OCI-LY7 (cell line): ENCODE results near the gene PTPRM. TPM values are rescaled to one million over a fixed set of nuclear protein-coding genes. Genes with fewer than 3 reads are reported as not detected.

Experiments used
- BruUV-seq: library from RNA; stranded (reverse); fragments of 400-500 nt; replicated peaks from 2 replicates; lab custom pipeline; 2021; lab: Mats Ljungman, UMichigan
- CTCF ChIA-PET: fragments of 300-600 bp; sonication (Branson Sonifier 250); formaldehyde crosslinking; loops from one replicate; lab custom pipeline; 2022; ENCODE audit warnings: antibody characterized with exemption; ENCODE audit not compliant: unreplicated experiment; lab: Charles Lee
- POLR2A ChIA-PET: fragments of 300-600 bp; sonication (Branson Sonifier 250); formaldehyde crosslinking; loops from one replicate; lab custom pipeline; 2022; ENCODE audit warnings: antibody characterized with exemption; lab: Charles Lee
- DNase-seq: peaks from one replicate; pipeline ENCODE4 v3.0.0-alpha.2; 2015; ENCODE audit warnings: low spot score
- H2AFZ ChIP-seq: fragments of 200-600 bp; sonication (generic), shearing (Covaris generic); 2 replicates; pipeline ENCODE4 v1.6.1; 2014; ENCODE audit warnings: mild to moderate bottlenecking, antibody characterized with exemption, low read length, moderate library complexity
- H3K27ac ChIP-seq: fragments of 200-600 bp; sonication (generic); 2 replicates; pipeline ENCODE4 v1.5.1; 2014; ENCODE audit warnings: mixed run types, low read depth, mild to moderate bottlenecking, moderate library complexity, low read length, inconsistent platforms; ENCODE audit not compliant: poor library complexity, severe bottlenecking
- H3K36me3 ChIP-seq: fragments of 200-600 bp; sonication (generic); 2 replicates; pipeline ENCODE4 v1.6.1; 2014; ENCODE audit warnings: mild to moderate bottlenecking, antibody characterized with exemption, low read length, moderate library complexity, mixed read lengths; ENCODE audit not compliant: insufficient read depth
- H3K4me1 ChIP-seq: fragments of 200-600 bp; sonication (generic); 2 replicates; pipeline ENCODE4 v1.5.1; 2014; ENCODE audit warnings: mild to moderate bottlenecking, low read length; ENCODE audit not compliant: insufficient read depth, poor library complexity, severe bottlenecking
- H3K4me2 ChIP-seq: fragments of 200-600 bp; sonication (generic); 2 replicates; pipeline ENCODE4 v1.6.1; 2014; ENCODE audit warnings: mild to moderate bottlenecking, low read length
- H3K4me3 ChIP-seq: fragments of 200-600 bp; sonication (generic); 2 replicates; pipeline ENCODE4 v1.5.1; 2014; ENCODE audit warnings: mild to moderate bottlenecking, low read depth, low read length; ENCODE audit not compliant: poor library complexity, severe bottlenecking
- H3K79me2 ChIP-seq: fragments of 200-600 bp; sonication (generic); 2 replicates; pipeline ENCODE4 v1.6.1; 2016; ENCODE audit warnings: low read depth, mild to moderate bottlenecking, low read length, moderate library complexity, mixed read lengths; ENCODE audit not compliant: insufficient read depth
- H3K9me2 ChIP-seq: fragments of 200-600 bp; sonication (generic); 2 replicates; pipeline ENCODE4 v1.6.1; 2016; ENCODE audit warnings: mild to moderate bottlenecking, low read length, mixed read lengths; ENCODE audit not compliant: insufficient read depth
- H3K9me3 ChIP-seq: fragments of 200-600 bp; sonication (generic); 2 replicates; pipeline ENCODE4 v1.6.1; 2014; ENCODE audit warnings: mild to moderate bottlenecking, mixed run types, low read length, mixed read lengths
- H4K20me1 ChIP-seq: fragments of 200-600 bp; sonication (generic); 2 replicates; pipeline ENCODE4 v1.6.1; 2014; ENCODE audit warnings: mild to moderate bottlenecking, antibody characterized with exemption, low read length, moderate library complexity, mixed read lengths; ENCODE audit not compliant: insufficient read depth
- EZH2phosphoT487 ChIP-seq: fragments of 200-600 bp; sonication (generic); IDR thresholded peaks from 2 replicates; pipeline ENCODE4 v1.6.1; 2018; ENCODE audit warnings: low read depth, borderline replicate concordance, mild to moderate bottlenecking, mixed run types, antibody characterized with exemption, low read length, moderate library complexity, mixed read lengths
- intact Hi-C: fragments of 100-400 bp; cut with micrococcal nuclease; formaldehyde crosslinking; loops from one replicate; pipeline ENCODE4 v1.10.0; 2022; ENCODE audit not compliant: unreplicated experiment
- total RNA-seq, 2 experiments: library from RNA; depleted of rRNA in 1 of 2; stranded (reverse); fragments of >200 nt in 1 of 2; shearing (Covaris generic) in 1 of 2; gene quantifications; 2 replicates each; pipeline ENCODE4 v1.2.3, GENCODE V29; 2014 to 2022
- TF ChIP-seq, protein P1 (sequence below): fragments of 200-600 bp; sonication (generic); conservative IDR thresholded peaks from 2 replicates; pipeline ENCODE4 v1.5.1; 2014; ENCODE audit warnings: mild to moderate bottlenecking, antibody characterized with exemption, low read length, moderate library complexity, mixed read lengths

Gene PTPRM
- total RNA-seq, 2 experiments from 2014 or later, result not detected

DNA sequence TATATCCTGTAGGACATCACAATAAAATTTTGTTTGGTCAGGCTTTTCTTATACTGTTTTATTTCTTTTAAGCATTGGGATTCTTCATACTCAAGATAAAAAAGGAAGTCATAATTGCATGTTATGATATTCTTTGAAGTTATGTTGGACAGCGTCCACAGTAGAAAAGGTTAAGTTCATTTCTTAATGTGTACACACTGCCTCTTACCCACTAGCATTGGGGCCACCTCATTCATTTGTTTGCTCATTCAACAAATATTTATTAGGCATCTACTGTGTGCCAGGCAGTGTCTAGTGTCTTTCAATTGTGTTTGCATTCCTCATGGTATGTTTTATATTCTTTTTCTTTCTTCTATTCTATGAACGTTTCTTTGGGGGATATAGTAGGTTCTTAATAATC is 70.2 kb downstream of the PTPRM start:
- Histone ChIP-seq H4K20me1 (no peaks in the 10 kb centered on the region), H3K36me3 (no peaks in the 10 kb centered on the region), H2AFZ (no peak overlapping the region), H3K4me3 (no peak overlapping the region), H3K9me2 (no peaks in the 10 kb centered on the region), H3K4me1 (no peaks in the 10 kb centered on the region), H3K27ac (no peak overlapping the region), H3K79me2 (no peaks in the 10 kb centered on the region), H3K4me2 (no peak overlapping the region), H3K9me3 (no peaks in the 10 kb centered on the region)
- no peak for TF ChIP-seq EZH2phosphoT487
- TF ChIP-seq, protein P1, sequence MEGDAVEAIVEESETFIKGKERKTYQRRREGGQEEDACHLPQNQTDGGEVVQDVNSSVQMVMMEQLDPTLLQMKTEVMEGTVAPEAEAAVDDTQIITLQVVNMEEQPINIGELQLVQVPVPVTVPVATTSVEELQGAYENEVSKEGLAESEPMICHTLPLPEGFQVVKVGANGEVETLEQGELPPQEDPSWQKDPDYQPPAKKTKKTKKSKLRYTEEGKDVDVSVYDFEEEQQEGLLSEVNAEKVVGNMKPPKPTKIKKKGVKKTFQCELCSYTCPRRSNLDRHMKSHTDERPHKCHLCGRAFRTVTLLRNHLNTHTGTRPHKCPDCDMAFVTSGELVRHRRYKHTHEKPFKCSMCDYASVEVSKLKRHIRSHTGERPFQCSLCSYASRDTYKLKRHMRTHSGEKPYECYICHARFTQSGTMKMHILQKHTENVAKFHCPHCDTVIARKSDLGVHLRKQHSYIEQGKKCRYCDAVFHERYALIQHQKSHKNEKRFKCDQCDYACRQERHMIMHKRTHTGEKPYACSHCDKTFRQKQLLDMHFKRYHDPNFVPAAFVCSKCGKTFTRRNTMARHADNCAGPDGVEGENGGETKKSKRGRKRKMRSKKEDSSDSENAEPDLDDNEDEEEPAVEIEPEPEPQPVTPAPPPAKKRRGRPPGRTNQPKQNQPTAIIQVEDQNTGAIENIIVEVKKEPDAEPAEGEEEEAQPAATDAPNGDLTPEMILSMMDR, result no peak
- POLR2A ChIA-PET, result no interaction called here
- intact Hi-C loops, result no loop called here
- no peak for DNase-seq
- BruUV-seq, result no TSS peak
- CTCF ChIA-PET, result no interaction called here

DNA sequence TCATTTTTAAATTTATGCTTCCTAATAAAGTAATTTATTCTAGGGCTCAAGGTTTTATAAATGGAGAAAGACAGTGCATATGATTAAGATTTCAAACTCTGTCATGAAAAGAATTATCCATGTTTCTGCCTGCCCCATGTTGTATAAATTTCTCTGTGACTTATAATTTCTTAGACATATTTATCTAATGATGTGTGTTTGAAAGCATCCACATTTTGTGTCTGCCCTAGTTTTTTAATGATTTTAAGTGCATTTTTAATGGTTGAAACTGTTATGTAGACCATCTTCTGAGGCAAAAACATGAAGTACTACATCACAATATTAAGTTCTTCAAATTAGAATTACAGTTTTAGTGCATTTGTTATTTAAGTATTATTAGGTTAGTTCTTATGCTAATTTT is 71.2 kb downstream of the PTPRM start:
- no peak for TF ChIP-seq EZH2phosphoT487
- TF ChIP-seq, protein P1, result no peak
- H3K9me3 ChIP-seq, result no peaks in the 10 kb centered on the region
- no peaks in the 10 kb centered on the region for H3K79me2 ChIP-seq
- BruUV-seq, result no TSS peak
- H2AFZ ChIP-seq, result no peak overlapping the region
- intact Hi-C loops, result no loop called here
- no peaks in the 10 kb centered on the region for H4K20me1 ChIP-seq
- no peak overlapping the region for H3K4me2 ChIP-seq
- DNase-seq, result no peak
- ChIA-PET CTCF (no interaction called here), POLR2A (no interaction called here)
- no peak overlapping the region for H3K27ac ChIP-seq
- H3K9me2 ChIP-seq, result no peaks in the 10 kb centered on the region
- no peaks in the 10 kb centered on the region for H3K4me1 ChIP-seq
- H3K36me3 ChIP-seq, result no peaks in the 10 kb centered on the region
- no peak overlapping the region for H3K4me3 ChIP-seq

DNA sequence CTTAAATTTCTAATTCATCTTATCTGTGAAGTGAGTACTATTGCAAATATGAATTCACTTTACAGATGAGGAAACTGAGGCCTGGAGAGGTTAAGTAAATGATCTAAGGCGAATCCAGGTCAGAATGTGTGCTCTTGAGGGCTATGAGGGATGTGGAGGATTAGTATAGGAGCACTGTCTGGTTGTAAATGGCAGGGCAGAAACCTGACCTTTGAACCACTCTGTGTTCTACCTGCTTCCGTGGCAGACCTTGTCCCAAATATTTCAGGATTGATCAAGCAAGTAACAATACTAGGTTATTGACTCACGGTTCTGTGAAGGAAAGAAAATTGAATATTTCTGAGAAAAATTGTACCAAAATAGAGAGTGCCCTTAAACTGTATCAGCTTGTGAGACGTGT is 74.7 kb downstream of the PTPRM start:
- intact Hi-C loops, result no loop called here
- TF ChIP-seq, protein P1, result no peak
- no peak for TF ChIP-seq EZH2phosphoT487
- no peak overlapping the region for H3K27ac ChIP-seq
- H3K4me2 ChIP-seq, result no peak overlapping the region
- no peaks in the 10 kb centered on the region for H3K9me3 ChIP-seq
- DNase-seq, result no peak
- no TSS peak for BruUV-seq
- no peak overlapping the region for H3K4me3 ChIP-seq
- H3K9me2 ChIP-seq, result no peaks in the 10 kb centered on the region
- ChIA-PET CTCF (no interaction called here), POLR2A (no interaction called here)
- H3K79me2 ChIP-seq, result no peaks in the 10 kb centered on the region
- no peaks in the 10 kb centered on the region for H4K20me1 ChIP-seq
- no peaks in the 10 kb centered on the region for H3K4me1 ChIP-seq
- H3K36me3 ChIP-seq, result no peaks in the 10 kb centered on the region
- H2AFZ ChIP-seq, result no peak overlapping the region
